ENCODE results near the gene TNS3. TPM values are rescaled to one million over a fixed set of nuclear protein-coding genes. Genes with fewer than 3 reads are reported as not detected.
A peak's percentile ranks its signal among the peaks of the same experiment; 100 is the strongest.

Gene TNS3
- total RNA-seq, 1 donor from 2014 or later: 92.9 TPM

DNA sequence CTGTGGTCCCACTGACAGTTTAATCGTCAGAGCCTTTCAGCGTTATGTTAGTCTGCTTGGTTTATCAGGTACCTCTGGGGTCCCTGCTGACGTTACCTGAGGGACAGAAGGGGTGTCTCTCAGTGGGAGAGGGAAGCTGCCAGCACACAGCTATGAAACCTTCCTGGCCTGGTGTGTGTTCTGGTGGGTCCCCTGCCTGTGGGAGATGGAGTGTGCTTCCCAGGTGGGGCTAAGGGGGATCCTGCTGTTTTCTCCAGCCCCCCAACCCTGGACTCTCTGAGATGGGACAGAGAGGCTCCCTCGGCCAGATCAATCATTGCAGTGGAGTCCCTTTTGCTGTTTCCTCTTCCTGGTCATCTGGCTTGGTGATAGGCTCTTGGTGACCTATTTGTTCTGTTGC, 308.8 kb downstream of the TNS3 start:
- Mint-ChIP-seq H3K9me3 (ENCODE audit: unreplicated experiment) (peaks cover 1% of the 10 kb centered on the region), H3K27me3 (ENCODE audit: low read depth, unreplicated experiment) (no peaks in the 10 kb centered on the region), H3K4me3 (ENCODE audit: unreplicated experiment) (no peak overlapping the region), H3K36me3 (ENCODE audit: low read depth, unreplicated experiment) (peaks cover 20% of the 10 kb centered on the region), H3K4me1 (ENCODE audit: low read depth, unreplicated experiment) (no peaks in the 10 kb centered on the region), H3K27ac (ENCODE audit: unreplicated experiment) (no peak overlapping the region)
- H3K9ac ChIP-seq (ENCODE audit: low read length): no peak overlapping the region
- no peaks in the 10 kb centered on the region for H3K9me3 ChIP-seq (ENCODE audit: insufficient read depth, low read depth, low read length)
- H3K4me2 ChIP-seq (ENCODE audit: low read length): no peak overlapping the region
- no peaks in the 10 kb centered on the region for H3K79me2 ChIP-seq (ENCODE audit: insufficient read depth, low read length)
- no peak overlapping the region for H3K4me3 ChIP-seq (ENCODE audit: insufficient read depth, low read depth, low read length)
- peaks cover 8% of the 10 kb centered on the region for H3K36me3 ChIP-seq (ENCODE audit: insufficient read depth, low read length)
- no peak for DNase-seq (ENCODE audit: low read depth)
- no peak for FAIRE-seq
- TF ChIP-seq, protein P1, sequence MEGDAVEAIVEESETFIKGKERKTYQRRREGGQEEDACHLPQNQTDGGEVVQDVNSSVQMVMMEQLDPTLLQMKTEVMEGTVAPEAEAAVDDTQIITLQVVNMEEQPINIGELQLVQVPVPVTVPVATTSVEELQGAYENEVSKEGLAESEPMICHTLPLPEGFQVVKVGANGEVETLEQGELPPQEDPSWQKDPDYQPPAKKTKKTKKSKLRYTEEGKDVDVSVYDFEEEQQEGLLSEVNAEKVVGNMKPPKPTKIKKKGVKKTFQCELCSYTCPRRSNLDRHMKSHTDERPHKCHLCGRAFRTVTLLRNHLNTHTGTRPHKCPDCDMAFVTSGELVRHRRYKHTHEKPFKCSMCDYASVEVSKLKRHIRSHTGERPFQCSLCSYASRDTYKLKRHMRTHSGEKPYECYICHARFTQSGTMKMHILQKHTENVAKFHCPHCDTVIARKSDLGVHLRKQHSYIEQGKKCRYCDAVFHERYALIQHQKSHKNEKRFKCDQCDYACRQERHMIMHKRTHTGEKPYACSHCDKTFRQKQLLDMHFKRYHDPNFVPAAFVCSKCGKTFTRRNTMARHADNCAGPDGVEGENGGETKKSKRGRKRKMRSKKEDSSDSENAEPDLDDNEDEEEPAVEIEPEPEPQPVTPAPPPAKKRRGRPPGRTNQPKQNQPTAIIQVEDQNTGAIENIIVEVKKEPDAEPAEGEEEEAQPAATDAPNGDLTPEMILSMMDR (IDR thresholded peaks at IDR 0.05; ENCODE audit: insufficient read depth, low read depth, low read length): no peak
- TF ChIP-seq EZH2 (IDR thresholded peaks at IDR 0.05; ENCODE audit: insufficient read depth, low read length): no peak
- no peak overlapping the region for H2AFZ ChIP-seq (ENCODE audit: low read depth, low read length)
- H4K20me1 ChIP-seq (ENCODE audit: insufficient read depth, low read length): peaks cover 9% of the 10 kb centered on the region
- H3K27ac ChIP-seq (ENCODE audit: low read depth, low read length): no peak overlapping the region
- no peaks in the 10 kb centered on the region for H3K4me1 ChIP-seq (ENCODE audit: insufficient read depth, low read length)
- H3K27me3 ChIP-seq (ENCODE audit: insufficient read depth, low read length): no peaks in the 10 kb centered on the region

DNA sequence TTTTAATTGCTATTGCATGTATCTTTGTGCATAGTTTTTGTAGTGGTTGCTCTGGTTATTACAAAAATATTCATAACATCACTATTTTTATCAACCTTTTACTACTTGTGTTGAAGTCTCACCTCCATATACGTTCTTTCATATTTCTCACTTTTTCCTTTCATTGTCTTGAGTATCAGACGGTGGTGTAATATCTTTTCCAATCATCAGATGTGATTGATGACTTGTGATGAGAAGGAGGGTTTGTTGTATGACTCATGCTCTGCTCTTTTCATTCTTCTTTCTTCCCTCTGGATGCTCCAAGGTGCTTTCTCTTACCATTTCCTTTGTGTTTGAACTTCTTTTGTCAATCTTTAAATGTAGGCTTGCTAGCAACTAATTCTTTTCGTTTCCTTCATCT, 310.2 kb downstream of the TNS3 start:
- H3K27me3 Mint-ChIP-seq (ENCODE audit: low read depth, unreplicated experiment): no peaks in the 10 kb centered on the region
- Histone ChIP-seq H3K4me3 (ENCODE audit: insufficient read depth, low read depth, low read length) (no peak overlapping the region), H3K9me3 (ENCODE audit: insufficient read depth, low read depth, low read length) (no peaks in the 10 kb centered on the region), H3K9ac (ENCODE audit: low read length) (no peak overlapping the region), H3K27ac (ENCODE audit: low read depth, low read length) (no peak overlapping the region), H3K27me3 (ENCODE audit: insufficient read depth, low read length) (no peaks in the 10 kb centered on the region), H3K36me3 (ENCODE audit: insufficient read depth, low read length) (peaks cover 2% of the 10 kb centered on the region), H3K4me1 (ENCODE audit: insufficient read depth, low read length) (no peaks in the 10 kb centered on the region), H3K79me2 (ENCODE audit: insufficient read depth, low read length) (no peaks in the 10 kb centered on the region), H3K4me2 (ENCODE audit: low read length) (no peak overlapping the region), H4K20me1 (ENCODE audit: insufficient read depth, low read length) (peaks cover 7% of the 10 kb centered on the region), H2AFZ (ENCODE audit: low read depth, low read length) (no peak overlapping the region)
- peaks cover 16% of the 10 kb centered on the region for H3K36me3 Mint-ChIP-seq (ENCODE audit: low read depth, unreplicated experiment)
- peaks cover 6% of the 10 kb centered on the region for H3K4me1 Mint-ChIP-seq (ENCODE audit: low read depth, unreplicated experiment)
- TF ChIP-seq EZH2 (IDR thresholded peaks at IDR 0.05; ENCODE audit: insufficient read depth, low read length): no peak
- TF ChIP-seq, protein P1 (IDR thresholded peaks at IDR 0.05; ENCODE audit: insufficient read depth, low read depth, low read length): no peak
- FAIRE-seq (no peak), DNase-seq (ENCODE audit: low read depth) (peak; percentile 44)
- no peak overlapping the region for H3K27ac Mint-ChIP-seq (ENCODE audit: unreplicated experiment)
- no peak overlapping the region for H3K4me3 Mint-ChIP-seq (ENCODE audit: unreplicated experiment)
- peaks cover 3% of the 10 kb centered on the region for H3K9me3 Mint-ChIP-seq (ENCODE audit: unreplicated experiment)

DNA sequence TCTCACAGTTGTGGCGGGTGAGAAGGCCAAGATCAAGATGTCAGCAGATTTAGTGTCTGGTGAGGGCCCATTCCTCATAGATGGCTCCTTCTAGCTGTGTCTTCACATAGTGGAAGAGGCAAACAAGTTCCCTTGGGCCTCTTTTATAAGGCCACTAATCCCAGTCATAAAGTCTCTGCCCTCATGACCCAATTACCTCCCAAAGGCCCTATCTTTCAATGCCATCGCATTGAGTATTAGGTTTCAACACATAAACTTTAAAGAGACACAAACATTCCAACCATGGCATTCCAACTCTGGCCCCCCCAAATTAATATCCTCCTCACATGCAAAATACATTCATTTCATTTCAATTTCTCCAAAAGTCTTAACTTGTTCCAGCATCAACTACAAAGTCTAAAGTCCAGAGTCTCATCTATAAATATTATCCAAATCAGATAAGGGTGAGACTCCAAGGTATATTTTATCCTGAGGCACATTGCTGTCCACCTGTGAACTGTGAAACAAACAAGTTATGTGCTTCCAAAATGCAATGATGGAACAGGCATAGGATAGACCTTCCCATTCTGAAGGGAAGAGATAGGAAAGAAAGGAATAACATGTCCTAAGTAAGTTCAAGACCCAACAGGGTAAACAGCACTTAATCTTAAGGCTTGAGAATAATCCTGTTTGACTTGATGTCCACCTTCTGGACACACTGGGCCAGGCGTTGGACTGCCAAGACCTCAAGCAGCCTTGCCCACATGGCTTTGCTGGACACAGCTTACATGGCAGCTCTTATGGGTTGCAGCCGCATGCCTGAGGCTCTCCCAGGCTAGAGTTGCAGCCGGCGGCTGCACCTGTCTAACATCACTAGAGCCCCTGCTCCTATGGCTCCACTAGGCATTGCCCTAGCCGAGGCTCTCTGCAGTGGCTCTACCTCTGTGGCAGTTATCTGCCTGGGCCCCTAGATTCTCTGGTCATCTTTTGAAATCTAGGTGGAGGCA, 312.8 kb downstream of the TNS3 start:
- no peak overlapping the region for H3K4me3 Mint-ChIP-seq (ENCODE audit: unreplicated experiment)
- peaks cover 2% of the 10 kb centered on the region for H3K36me3 Mint-ChIP-seq (ENCODE audit: low read depth, unreplicated experiment)
- Histone ChIP-seq H4K20me1 (ENCODE audit: insufficient read depth, low read length) (no peaks in the 10 kb centered on the region), H3K4me2 (ENCODE audit: low read length) (no peak overlapping the region), H3K79me2 (ENCODE audit: insufficient read depth, low read length) (no peaks in the 10 kb centered on the region), H2AFZ (ENCODE audit: low read depth, low read length) (no peak overlapping the region), H3K27ac (ENCODE audit: low read depth, low read length) (no peak overlapping the region), H3K9ac (ENCODE audit: low read length) (no peak overlapping the region), H3K36me3 (ENCODE audit: insufficient read depth, low read length) (no peaks in the 10 kb centered on the region), H3K4me1 (ENCODE audit: insufficient read depth, low read length) (peaks cover 2% of the 10 kb centered on the region), H3K27me3 (ENCODE audit: insufficient read depth, low read length) (no peaks in the 10 kb centered on the region), H3K4me3 (ENCODE audit: insufficient read depth, low read depth, low read length) (no peak overlapping the region), H3K9me3 (ENCODE audit: insufficient read depth, low read depth, low read length) (no peaks in the 10 kb centered on the region)
- H3K4me1 Mint-ChIP-seq (ENCODE audit: low read depth, unreplicated experiment): peaks cover 23% of the 10 kb centered on the region
- no peak overlapping the region for H3K27ac Mint-ChIP-seq (ENCODE audit: unreplicated experiment)
- H3K9me3 Mint-ChIP-seq (ENCODE audit: unreplicated experiment): peaks cover 3% of the 10 kb centered on the region
- FAIRE-seq (no peak), DNase-seq (ENCODE audit: low read depth) (no peak)
- TF ChIP-seq, protein P1 (IDR thresholded peaks at IDR 0.05; ENCODE audit: insufficient read depth, low read depth, low read length): no peak
- TF ChIP-seq EZH2 (IDR thresholded peaks at IDR 0.05; ENCODE audit: insufficient read depth, low read length): no peak
- H3K27me3 Mint-ChIP-seq (ENCODE audit: low read depth, unreplicated experiment): no peaks in the 10 kb centered on the region
